Measurements from ENCODE around the gene PLCB3. TPM values are rescaled to one million over a fixed set of nuclear protein-coding genes. Genes with fewer than 3 reads are reported as not detected.

Gene PLCB3
- total RNA-seq, 1 experiment from 2014 or later: 40.6 TPM

- no peaks in the 10 kb centered on the region for H3K27me3 Mint-ChIP-seq (ENCODE audit: insufficient read depth, unreplicated experiment)
- TSS peak; percentile 41 for BruUV-seq (replicated peaks)
- no peaks in the 10 kb centered on the region for H3K9me3 Mint-ChIP-seq (ENCODE audit: unreplicated experiment)
- H3K36me3 Mint-ChIP-seq (ENCODE audit: insufficient read depth, unreplicated experiment): peaks cover 23% of the 10 kb centered on the region
- H3K4me3 Mint-ChIP-seq (ENCODE audit: unreplicated experiment): peak within 1 kb of the TSS; percentile 81
- Histone ChIP-seq H3K9me3 (no peaks in the 10 kb centered on the region), H3K36me3 (ENCODE audit: control insufficient read depth, insufficient read depth, low read length) (no peaks in the 10 kb centered on the region; the same call in 1 of the 2 replicates), H3K4me1 (peaks cover 26% of the 10 kb centered on the region), H3K4me3 (ENCODE audit: low read depth, low read length) (peak within 1 kb of the TSS; percentile 99), H3K27me3 (replicated peaks; ENCODE audit: control insufficient read depth, insufficient read depth, low read length) (no peaks in the 10 kb centered on the region)
- intact Hi-C loops (cut with micrococcal nuclease; ENCODE audit: unreplicated experiment): no loop called here
- ChIA-PET CTCF (interaction anchor here (0.6 to 1.5 kb wide), 5 partner anchors 21 to 365 kb away, joined by 3 to 7 read pairs (median 5); partner anchors contain the start of gene ESRRA), POLR2A (interaction anchor here (1.0 to 1.3 kb wide), 3 partner anchors 15 to 78 kb away, joined by 4 to 11 read pairs (median 7); partner anchors contain the start of genes FKBP2 and STIP1)
- H3K27ac Mint-ChIP-seq (ENCODE audit: unreplicated experiment): peak within 1 kb of the TSS; percentile 39
- TF ChIP-seq, protein P1, sequence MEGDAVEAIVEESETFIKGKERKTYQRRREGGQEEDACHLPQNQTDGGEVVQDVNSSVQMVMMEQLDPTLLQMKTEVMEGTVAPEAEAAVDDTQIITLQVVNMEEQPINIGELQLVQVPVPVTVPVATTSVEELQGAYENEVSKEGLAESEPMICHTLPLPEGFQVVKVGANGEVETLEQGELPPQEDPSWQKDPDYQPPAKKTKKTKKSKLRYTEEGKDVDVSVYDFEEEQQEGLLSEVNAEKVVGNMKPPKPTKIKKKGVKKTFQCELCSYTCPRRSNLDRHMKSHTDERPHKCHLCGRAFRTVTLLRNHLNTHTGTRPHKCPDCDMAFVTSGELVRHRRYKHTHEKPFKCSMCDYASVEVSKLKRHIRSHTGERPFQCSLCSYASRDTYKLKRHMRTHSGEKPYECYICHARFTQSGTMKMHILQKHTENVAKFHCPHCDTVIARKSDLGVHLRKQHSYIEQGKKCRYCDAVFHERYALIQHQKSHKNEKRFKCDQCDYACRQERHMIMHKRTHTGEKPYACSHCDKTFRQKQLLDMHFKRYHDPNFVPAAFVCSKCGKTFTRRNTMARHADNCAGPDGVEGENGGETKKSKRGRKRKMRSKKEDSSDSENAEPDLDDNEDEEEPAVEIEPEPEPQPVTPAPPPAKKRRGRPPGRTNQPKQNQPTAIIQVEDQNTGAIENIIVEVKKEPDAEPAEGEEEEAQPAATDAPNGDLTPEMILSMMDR (IDR thresholded peaks at IDR 0.05; ENCODE audit: insufficient read depth in 1 of 2, low read depth in 1 of 2, low read length in 1 of 2, severe bottlenecking in 1 of 2, unreplicated experiment in 1 of 2): peak; percentile 28 to 29
- H3K4me1 Mint-ChIP-seq (ENCODE audit: low read depth, unreplicated experiment): no peaks in the 10 kb centered on the region
- DNase-seq: peak; percentile 82 to 92
These were observed 25.5 kb upstream of the PLCB3 start, which contains the start of the genes NUDT22 and TRPT1 for GRCh38 chr11:64225608-64226506. Gene NUDT22, plus strand, starts transcription at chr11:64226274. Its CDS starts 379 bp downstream, at chr11:64226653. Gene TRPT1, minus strand, starts transcription at chr11:64226186. Its CDS starts 326 bp downstream, at chr11:64225860.

DNA sequence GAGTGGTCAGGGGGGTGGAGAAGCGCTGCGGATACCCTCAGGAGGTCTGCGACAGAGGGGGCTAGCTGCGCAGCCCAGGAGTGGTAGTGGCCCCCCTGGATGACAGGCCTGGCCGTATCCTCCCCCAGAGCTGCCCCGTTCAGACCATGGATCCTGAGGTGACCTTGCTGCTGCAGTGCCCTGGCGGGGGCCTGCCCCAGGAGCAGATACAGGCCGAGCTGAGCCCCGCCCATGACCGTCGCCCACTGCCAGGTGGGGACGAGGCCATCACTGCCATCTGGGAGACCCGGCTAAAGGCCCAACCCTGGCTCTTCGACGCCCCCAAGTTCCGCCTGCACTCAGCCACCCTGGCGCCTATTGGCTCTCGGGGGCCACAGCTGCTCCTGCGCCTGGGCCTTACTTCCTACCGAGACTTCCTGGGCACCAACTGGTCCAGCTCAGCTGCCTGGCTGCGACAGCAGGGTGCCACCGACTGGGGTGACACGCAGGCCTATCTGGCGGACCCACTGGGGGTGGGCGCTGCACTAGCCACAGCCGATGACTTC lies 24.8 kb upstream of the PLCB3 start:
- Mint-ChIP-seq H3K36me3 (ENCODE audit: insufficient read depth, unreplicated experiment) (peaks cover 23% of the 10 kb centered on the region), H3K4me3 (ENCODE audit: unreplicated experiment) (peak overlapping the region; percentile 81), H3K27me3 (ENCODE audit: insufficient read depth, unreplicated experiment) (no peaks in the 10 kb centered on the region), H3K4me1 (ENCODE audit: low read depth, unreplicated experiment) (no peaks in the 10 kb centered on the region), H3K27ac (ENCODE audit: unreplicated experiment) (peak overlapping the region; percentile 39), H3K9me3 (ENCODE audit: unreplicated experiment) (no peaks in the 10 kb centered on the region)
- no peaks in the 10 kb centered on the region for H3K9me3 ChIP-seq
- POLR2A ChIA-PET: interaction anchor here (1.0 to 1.3 kb wide), 3 partner anchors 15 to 78 kb away, joined by 4 to 11 read pairs (median 7); partner anchors contain the start of genes FKBP2 and STIP1
- no peaks in the 10 kb centered on the region for H3K36me3 ChIP-seq (ENCODE audit: control insufficient read depth, insufficient read depth, low read length)
- intact Hi-C loops (cut with micrococcal nuclease; ENCODE audit: unreplicated experiment): no loop called here
- peak; percentile 42 to 48 for DNase-seq
- TF ChIP-seq, protein P1 (IDR thresholded peaks at IDR 0.05; ENCODE audit: insufficient read depth in 1 of 2, low read depth in 1 of 2, low read length in 1 of 2, severe bottlenecking in 1 of 2, unreplicated experiment in 1 of 2): no peak
- H3K4me1 ChIP-seq: peaks cover 29% of the 10 kb centered on the region
- peak overlapping the region; percentile 99 for H3K4me3 ChIP-seq (ENCODE audit: low read depth, low read length)
- TSS peak; percentile 50 for BruUV-seq (replicated peaks)
- CTCF ChIA-PET: interaction anchor here (0.6 to 1.5 kb wide), 5 partner anchors 22 to 365 kb away, joined by 3 to 7 read pairs (median 5); partner anchors contain the start of gene ESRRA
- no peaks in the 10 kb centered on the region for H3K27me3 ChIP-seq (replicated peaks; ENCODE audit: control insufficient read depth, insufficient read depth, low read length)

DNA sequence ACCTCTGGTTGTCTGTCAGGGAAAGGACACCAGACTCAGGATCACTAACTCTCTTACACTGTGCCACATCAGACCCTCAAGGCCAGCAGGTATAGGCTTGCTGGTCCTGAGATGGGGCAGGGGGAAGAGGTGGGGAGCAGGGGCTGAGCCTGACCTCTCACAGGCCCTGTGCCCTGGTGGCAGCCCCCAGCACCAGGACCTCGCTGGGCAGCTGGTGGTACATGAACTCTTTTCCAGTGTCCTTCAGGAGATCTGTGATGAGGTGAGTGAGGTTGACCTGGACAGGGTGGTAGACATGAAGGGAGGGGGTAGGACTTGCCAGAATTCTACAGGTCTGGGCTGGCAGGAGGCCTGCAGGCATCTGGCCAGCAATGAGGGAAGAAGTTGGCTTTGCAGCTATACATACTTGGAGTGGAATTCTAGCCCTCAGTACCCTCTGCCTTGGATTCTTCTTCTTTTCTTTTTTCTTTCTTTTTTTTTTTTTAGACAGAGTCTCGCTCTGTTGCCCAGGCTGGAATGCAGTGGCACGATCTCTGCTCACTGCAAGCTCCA lies 23.8 kb upstream of the PLCB3 start:
- peaks cover 29% of the 10 kb centered on the region for H3K4me1 ChIP-seq
- Mint-ChIP-seq H3K36me3 (ENCODE audit: insufficient read depth, unreplicated experiment) (peaks cover 23% of the 10 kb centered on the region), H3K4me3 (ENCODE audit: unreplicated experiment) (peak overlapping the region; percentile 81), H3K27me3 (ENCODE audit: insufficient read depth, unreplicated experiment) (no peaks in the 10 kb centered on the region), H3K27ac (ENCODE audit: unreplicated experiment) (no peak overlapping the region), H3K4me1 (ENCODE audit: low read depth, unreplicated experiment) (no peaks in the 10 kb centered on the region), H3K9me3 (ENCODE audit: unreplicated experiment) (no peaks in the 10 kb centered on the region)
- CTCF ChIA-PET: interaction anchor here (1.3 kb wide), 1 partner anchor 77 kb away, joined by 7 read pairs; the partner anchor contains the start of gene ESRRA
- intact Hi-C loops (cut with micrococcal nuclease; ENCODE audit: unreplicated experiment): no loop called here
- POLR2A ChIA-PET: interaction anchor here (0.5 to 0.6 kb wide), 2 partner anchors 20 to 183 kb away, joined by 6 read pairs; no protein-coding TSS in a partner anchor
- DNase-seq: no peak
- no TSS peak for BruUV-seq (replicated peaks)
- H3K36me3 ChIP-seq (ENCODE audit: control insufficient read depth, insufficient read depth, low read length): peaks cover 2% of the 10 kb centered on the region; the same call in 1 of the 2 replicates
- H3K9me3 ChIP-seq: no peaks in the 10 kb centered on the region
- no peak overlapping the region for H3K4me3 ChIP-seq (ENCODE audit: low read depth, low read length)
- no peaks in the 10 kb centered on the region for H3K27me3 ChIP-seq (replicated peaks; ENCODE audit: control insufficient read depth, insufficient read depth, low read length)
- TF ChIP-seq, protein P1 (IDR thresholded peaks at IDR 0.05; ENCODE audit: insufficient read depth in 1 of 2, low read depth in 1 of 2, low read length in 1 of 2, severe bottlenecking in 1 of 2, unreplicated experiment in 1 of 2): no peak
